CD4-positive, alpha-beta T cell treated with Interleukin-4 for 1 hour (primary cell): ENCODE data around the gene CHST15.
"Not testable (repeated sequence)": the region's sequence is repeated elsewhere in the genome, so short reads cannot be mapped to it uniquely, and the experiment has no call there.

ENCODE experiments used
- DNase-seq, 2 donors: peaks; one replicate each; pipeline ENCODE4 v3.0.0-alpha.2; 2020 to 2022

Gene CHST15

DNA sequence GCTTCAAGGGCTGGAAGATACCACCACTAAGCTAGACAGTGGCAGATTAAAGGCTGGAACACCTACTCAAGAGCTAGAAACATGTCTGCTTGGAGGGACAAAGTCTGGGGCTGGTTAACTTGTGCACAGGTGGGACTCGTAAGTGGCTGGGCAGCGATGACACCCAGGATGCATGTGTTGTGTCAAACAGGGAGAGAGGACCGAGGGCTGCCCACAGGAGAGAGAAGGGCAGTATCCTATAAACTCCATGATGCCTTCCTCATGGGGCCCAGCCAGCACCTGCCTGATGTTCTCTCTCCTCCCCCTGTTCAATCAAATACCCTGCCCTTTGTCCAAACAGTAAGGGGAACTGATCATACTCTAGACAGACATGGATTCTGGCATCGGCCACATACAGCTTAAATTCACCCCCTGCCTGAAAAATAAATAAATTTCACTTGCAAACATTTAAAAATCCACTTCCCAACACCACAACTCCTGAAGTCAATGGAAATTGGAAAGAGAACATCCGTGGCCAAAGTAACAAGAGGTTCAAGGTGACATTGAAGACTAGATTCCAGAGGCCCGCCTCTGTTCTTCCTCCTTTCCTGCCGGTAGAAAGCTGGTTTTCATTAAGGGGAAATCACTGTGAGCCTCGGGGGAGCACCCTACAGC, 50.6 kb downstream of the CHST15 start:
- no peak for DNase-seq

GRCh38 chr10:124041675-124042445, 51.5 kb downstream of the CHST15 start:
- no peak for DNase-seq

- peak in 1 of 2 donors; percentile 55 for DNase-seq
Measured at GRCh38 chr10:124040451-124041188, 52.8 kb downstream of the CHST15 start.

DNA sequence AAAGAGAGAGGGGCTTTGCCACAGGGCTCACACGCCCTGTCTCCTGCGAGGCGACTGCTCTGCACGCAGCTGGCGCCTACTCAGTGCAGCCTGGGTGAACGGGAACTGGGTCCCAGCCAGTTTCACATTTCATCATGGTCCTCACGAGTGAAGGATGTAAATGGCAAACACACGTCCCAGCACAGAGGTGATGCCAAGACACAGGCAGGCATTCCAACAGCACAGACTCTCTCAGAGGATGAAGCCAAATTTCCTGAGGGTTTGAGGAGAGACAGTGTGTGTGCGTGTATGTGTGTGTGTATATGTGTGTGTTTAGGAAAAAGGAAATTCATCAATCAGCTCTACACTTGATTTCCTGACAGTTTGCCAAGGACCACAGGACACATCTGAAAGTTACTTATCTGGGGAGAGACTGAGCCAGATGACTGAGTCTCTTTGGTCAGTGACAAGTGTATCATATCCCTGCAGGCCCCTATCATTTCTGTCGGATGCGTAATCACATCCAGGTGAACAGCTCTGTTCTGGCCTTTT, 53.9 kb downstream of the CHST15 start:
- no peak for DNase-seq

GRCh38 chr10:124037784-124038183, 55.6 kb downstream of the CHST15 start:
- peak in 1 of 2 donors; percentile 38 for DNase-seq

DNA sequence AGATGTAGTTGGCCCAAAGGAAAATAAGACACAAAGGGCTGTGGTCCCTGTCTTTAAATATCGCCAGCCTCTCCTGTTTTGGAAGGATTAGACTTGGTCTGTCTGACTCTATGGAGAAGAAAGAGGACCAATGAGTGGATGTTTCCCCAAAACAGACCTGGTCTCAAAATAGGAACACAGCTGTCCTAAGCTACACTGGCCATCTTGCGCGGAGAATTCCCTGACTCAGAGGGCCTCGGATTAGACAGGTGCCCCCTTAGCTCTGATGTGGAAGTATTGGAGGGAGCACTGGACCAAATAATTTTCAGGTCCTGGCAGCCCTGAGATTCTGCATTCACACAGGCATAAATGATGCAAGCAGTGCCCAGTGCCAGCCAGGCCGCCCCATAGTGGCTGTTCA, 56.1 kb downstream of the CHST15 start:
- DNase-seq: no peak

- DNase-seq: no peak
Measured at GRCh38 chr10:124036746-124037145, 56.7 kb downstream of the CHST15 start.

DNA sequence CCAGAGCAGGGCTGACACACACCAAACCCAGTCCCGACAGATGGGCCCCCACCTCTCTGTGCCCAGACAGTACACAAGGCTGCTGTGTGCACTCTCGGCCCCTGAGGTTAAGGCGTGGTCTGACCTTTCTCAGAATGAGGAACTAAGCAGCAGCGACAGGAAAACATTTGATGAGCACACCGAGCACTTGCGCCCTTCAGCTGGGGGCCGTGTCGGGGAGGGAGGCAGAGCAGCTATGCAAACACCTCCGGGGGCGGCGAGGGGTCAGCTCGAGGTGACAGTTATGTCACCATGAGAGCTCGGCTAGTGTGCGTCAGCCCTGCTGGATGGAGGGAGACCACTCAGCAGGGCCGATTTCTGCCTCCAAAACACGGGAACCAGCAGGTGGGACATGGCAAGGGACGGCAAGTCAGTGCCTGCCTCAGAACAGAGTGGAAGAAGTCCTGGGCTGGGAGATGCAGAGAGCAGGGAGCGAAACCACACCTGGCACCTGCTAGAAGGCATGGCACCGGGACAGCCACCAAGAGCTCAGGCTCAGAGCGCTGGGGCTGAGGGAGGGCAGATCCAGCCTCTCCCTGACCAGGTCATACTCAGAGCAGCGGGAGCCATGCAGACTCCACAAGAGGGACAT, 57.4 kb downstream of the CHST15 start:
- DNase-seq: peak; percentile 22 to 88

- DNase-seq: no peak
Measured at GRCh38 chr10:124035306-124035927, 58.0 kb downstream of the CHST15 start.

DNA sequence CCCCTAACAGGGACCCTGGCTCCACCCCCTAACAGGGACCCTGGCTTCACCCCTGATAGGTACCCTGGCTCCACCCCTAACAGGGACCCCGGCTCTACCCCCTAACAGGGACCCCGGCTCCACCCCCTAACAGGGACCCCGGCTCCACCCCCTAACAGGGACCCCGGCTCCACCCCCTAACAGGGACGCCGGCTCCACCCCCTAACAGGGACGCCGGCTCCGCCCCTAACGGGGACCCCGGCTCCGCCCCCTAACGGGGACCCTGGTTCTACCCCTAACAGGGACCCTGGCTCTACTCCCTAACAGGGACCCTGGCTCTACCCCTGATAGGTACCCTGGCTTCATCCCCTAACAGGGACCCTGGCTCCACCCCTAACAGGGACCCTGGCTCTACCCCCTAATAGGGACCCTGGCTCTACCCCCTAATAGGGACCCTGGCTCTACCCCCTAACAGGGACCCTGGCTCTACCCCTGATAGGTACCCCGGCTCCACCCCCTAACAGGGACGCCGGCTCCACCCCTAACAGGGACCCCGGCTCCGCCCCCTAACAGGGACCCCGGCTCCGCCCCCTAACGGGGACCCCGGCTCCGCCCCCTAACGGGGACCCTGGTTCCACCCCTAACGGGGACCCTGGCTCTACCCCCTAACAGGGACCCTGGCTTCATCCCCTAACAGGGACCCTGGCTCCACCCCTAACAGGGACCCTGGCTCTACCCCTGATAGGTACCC, 58.7 kb downstream of the CHST15 start:
- not testable (repeated sequence) for DNase-seq

GRCh38 chr10:124033887-124034218, 59.5 kb downstream of the CHST15 start:
- no peak for DNase-seq

- no peak for DNase-seq
Measured at GRCh38 chr10:124032971-124033886, 60.2 kb downstream of the CHST15 start.

GRCh38 chr10:124032087-124032935, 61.1 kb downstream of the CHST15 start:
- no peak for DNase-seq

DNA sequence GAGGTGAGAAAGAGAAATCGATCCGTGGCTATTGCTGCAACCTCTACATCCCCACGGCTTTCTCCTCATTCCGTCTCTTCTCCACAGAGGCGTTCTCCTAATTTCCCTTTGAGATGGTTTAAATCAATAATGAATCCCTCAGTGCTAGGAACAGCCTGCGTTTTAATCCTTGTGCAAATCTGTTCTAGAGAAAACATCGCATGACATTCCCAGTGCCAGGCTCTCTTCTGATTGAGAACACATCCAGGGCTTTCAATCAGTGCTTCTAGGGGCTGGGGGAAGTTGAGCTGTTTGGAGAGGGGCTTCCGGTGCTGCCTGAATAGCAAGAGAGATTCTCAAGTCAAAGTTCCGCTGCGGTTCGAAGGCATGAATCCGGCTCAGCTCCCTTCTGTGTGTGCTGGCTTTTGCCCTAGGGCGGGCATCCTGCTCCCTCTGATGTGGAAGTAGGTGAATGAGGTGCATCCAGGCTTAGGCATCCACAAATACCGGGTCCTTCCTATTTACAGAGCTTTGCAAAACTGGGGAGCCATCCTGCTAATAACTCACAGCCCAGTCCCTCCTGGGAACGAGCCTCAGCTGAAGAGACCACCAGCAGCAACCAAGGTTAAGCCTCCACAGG, 62.8 kb downstream of the CHST15 start:
- no peak for DNase-seq

DNA sequence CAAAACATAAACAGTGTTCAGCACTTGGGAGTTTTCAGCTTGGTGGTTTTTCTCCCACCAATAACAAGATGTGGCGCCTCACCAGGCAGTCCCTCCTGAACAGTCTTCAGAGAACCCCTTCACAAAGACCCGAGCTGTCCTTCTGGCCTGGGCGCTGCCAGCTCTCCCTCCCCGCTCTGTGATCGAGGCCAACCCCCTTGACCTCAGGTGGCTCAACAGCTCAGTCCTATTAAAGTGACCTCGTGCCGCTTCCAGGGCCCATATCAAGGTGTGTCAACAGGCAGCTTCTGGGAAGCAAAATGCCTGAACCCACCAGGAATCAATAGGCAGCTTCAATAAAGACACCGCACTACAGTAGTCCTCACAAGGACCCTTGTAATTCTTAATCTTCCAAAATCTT, 63.3 kb downstream of the CHST15 start:
- DNase-seq: no peak

- DNase-seq: no peak
Measured at GRCh38 chr10:124029559-124029958, 63.8 kb downstream of the CHST15 start.

DNA sequence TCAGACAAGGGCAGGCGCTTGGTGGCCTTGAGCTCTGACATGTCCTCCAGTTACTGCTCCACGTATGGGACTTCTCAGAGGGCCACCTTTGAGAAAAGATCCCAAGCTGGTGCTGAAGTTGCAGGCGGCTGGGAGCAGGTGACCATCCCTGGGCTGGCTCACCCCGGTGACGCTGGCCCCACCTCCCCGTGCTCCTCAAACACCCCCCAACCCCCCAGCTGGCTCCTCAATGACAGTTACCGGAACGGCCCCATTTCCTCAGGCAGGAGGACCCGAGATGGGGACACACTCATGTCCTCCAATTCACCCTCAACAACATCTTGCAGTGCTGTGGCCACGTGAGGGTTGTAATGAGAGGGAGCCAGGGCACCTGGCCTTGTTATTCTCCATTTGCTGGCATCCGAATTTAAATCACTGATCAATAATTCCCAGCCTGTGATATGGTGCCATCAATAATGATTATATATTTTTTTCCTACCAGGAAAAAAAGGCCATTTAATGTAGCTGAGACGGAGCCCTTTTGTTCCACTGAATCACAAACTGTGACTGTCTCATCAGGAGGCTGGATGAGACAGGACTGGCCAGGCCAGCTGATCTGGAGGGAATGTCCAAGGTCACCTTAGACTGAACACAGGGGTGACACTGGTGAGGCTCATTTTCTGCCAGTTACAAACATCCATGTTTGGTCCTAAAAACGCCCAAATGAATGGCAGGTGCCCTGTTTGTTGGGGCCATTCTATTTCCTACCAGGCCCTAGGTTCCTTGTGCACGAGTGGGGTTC, 64.5 kb downstream of the CHST15 start:
- no peak for DNase-seq

DNA sequence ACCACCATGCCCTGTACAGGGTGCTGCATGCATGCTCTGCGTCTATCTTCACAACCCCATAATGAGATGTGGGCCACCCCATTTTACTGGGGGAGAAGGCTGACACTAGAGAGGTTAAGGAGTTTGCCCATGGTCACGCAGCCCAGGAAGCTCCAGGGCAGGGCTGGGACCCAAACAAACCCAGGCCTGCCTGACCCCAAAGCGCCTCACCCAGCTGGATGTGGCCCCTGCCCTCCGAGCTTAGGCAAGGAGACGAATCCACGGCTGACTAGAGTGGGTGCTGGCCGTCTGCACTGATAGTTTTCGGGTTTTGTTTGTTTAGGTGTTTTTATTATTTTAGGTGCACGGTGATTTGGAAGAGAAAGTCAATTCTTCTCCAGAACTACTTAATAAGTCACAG, 65.7 kb downstream of the CHST15 start:
- no peak for DNase-seq
